Heart right ventricle (tissue), 16 donors: ENCODE measurements around the gene FN3K. TPM values are rescaled to one million over a fixed set of nuclear protein-coding genes. Genes with fewer than 3 reads are reported as not detected.

ENCODE experiments used
- ATAC-seq, 8 donors: fragments of 200-7000 bp; cut with Tn5 transposase; one replicate each; pipeline ENCODE4 v1.9.1; 2020; ENCODE audit warnings: mild to moderate bottlenecking in 8 of 8, moderate library complexity in 8 of 8, moderate number of reproducible peaks in 1 of 8
- DNase-seq, 2 donors: peaks; one replicate each; pipeline ENCODE4 v3.0.0-alpha.2; 2020
- H3K27ac ChIP-seq, 10 donors: fragments of 200-600 bp; sonication (generic) in 2 of 10; one replicate each; pipeline versions ENCODE4 v1.5.0 to v1.8.0; 2020 to 2022; ENCODE audit warnings: mild to moderate bottlenecking in 3 of 10
- H3K27me3 ChIP-seq, 7 donors: fragments of 200-600 bp; one replicate each; pipeline ENCODE4 v1.8.0; 2021 to 2022; ENCODE audit warnings: mild to moderate bottlenecking in 2 of 7
- H3K36me3 ChIP-seq, 9 donors: fragments of 200-600 bp; sonication (generic) in 1 of 9; one replicate each; pipeline versions ENCODE4 v1.5.0 to v1.8.0; 2020 to 2022; ENCODE audit warnings: mild to moderate bottlenecking in 2 of 9
- H3K4me1 ChIP-seq, 9 donors: fragments of 200-600 bp; sonication (generic) in 1 of 9; one replicate each; pipeline versions ENCODE4 v1.5.0 to v1.8.0; 2020 to 2022; ENCODE audit warnings: mild to moderate bottlenecking in 4 of 9
- H3K4me3 ChIP-seq, 10 donors: fragments of 200-600 bp; sonication (generic) in 2 of 10; one replicate each; pipeline versions ENCODE4 v1.5.0 to v1.8.0; 2020 to 2022; ENCODE audit warnings: mild to moderate bottlenecking in 7 of 10, moderate library complexity in 2 of 10
- H3K9me3 ChIP-seq, 11 donors: fragments of 200-600 bp in 10 of 11; sonication (generic) in 2 of 11; one replicate each; pipeline versions ENCODE4 v1.5.0 to v1.8.0; 2013 to 2022; ENCODE audit warnings: mild to moderate bottlenecking in 2 of 11, control low read depth in 1 of 11, moderate library complexity in 1 of 11
- WGBS, 2 donors: extraction: QIAGEN DNeasy Blood & Tissue Kit; methylation state at CpG; one replicate each; pipeline ENCODE4 v1.1.7; 2013; ENCODE audit warnings: inconsistent platforms in 1 of 2; 5-methylcytosine and 5-hydroxymethylcytosine counted together
- intact Hi-C, 10 donors: fragments of 100-400 bp; cut with DNase I; formaldehyde crosslinking; loops; one replicate each; pipeline versions ENCODE4 v1.11.1 to v1.14.2; 2022
- polyA plus RNA-seq, 2 donors: library from polyadenylated mRNA; stranded (reverse); fragments of 200-250 nt; gene quantifications; one replicate each; pipeline ENCODE4 v1.2.3, GENCODE V29; 2013
- total RNA-seq, 10 donors: library from RNA; stranded (reverse); fragmentation: NEBNext Ultra II Directional in 3 of 10; extraction: Animal tissue kit (Norgen Biotek cat#: 25700) in 3 of 10; gene quantifications; one replicate each; pipeline versions ENCODE4 v1.2.1 to v1.2.4, GENCODE V29; 2021 to 2023
- TF ChIP-seq, protein P1 (sequence below), 9 donors: fragments of 200-600 bp; sonication (generic) in 2 of 9; IDR thresholded peaks; one replicate each; pipeline versions ENCODE4 v1.5.0 to v1.8.0; 2021 to 2022; ENCODE audit warnings: antibody characterized with exemption in 9 of 9, mild to moderate bottlenecking in 5 of 9, moderate library complexity in 1 of 9
- donor health status: Arrhythmogenic right ventricular cardiomyopathy.
- donor health status: ischemic (EF 13 %, LVEDD 7.1; RV severe dilation, severe dysfunction).
- donor health status: healthy with polysubstance abuse.
- donor health status: DM: no; HTN: yes; CAD: no.
- donor health status: DM: no; HTN: no; CAD: no.
- donor health status: ischemic (EF 25% LVEDD 6.9; RV normal size, moderate dysfunction).
- donor health status: ischemic (EF 25% LVEDD 5.7; RV mildly dilated, moderate dysfunction).
- donor health status: healthy.
- donor health status: DM: yes; HTN: yes; CAD: no.
- donor health status: Ischemic cardiomyopathy.
- donor health status: ischemic (EF 35%, LVEDD 5.7; RV mildly dilated, moderate dysfunction).
- donor health status: nonischemic (EF 11% LVEDD 7.7; RV severe dilation, severe dysfunction).
- donor health status: DM: yes; HTN: yes; CAD: no.
- donor health status: PGD.
- donor health status: ischemic (EF 29% LVEDD 5.4; RV normal size, mild dysfunction).
- donor health status: nonischemic (EF 23%, LVEDD 6.1; RV moderate dilation, normal function).

The FN3K gene
- total and polyA plus RNA-seq, 12 donors: 48.4 to 115 (median 90.7) TPM

DNA sequence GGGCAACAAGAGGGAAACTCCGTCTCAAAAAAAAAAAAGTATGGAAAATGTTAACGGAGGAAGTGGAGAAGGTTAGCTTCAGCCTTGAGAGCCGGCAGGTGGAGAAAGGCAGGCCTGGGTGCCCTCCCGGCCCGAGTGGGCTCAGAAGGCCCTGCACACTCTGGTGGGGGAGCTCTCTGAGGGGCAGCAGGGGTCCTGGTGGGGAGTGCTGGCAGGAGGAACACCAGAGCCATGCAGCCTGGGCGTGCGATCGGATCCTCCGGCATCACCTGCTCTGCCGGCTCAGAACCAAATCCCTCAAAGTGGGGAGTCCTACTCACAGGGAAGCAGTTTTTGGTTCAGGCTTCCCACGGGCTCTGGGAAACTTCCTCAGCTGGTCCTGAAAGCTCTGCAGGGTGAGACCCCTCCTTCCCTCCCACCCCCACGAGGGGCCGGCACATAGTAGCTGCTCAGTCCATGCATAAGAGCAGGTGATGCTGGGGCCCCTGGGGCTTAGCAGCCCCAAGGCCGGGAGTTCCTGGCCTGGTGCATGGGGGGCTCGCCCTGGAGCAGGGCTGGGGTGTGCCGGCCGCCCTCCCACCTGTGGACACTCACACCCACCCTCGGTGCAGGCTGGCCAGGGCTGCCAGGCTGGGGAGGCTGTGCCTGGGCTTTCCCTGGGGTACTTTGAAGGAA, 1.2 kb downstream of the FN3K start:
- H3K27ac ChIP-seq: peak overlapping the region in 9 of 10 donors; percentile 80 to 96 (median 93)
- intact Hi-C loops: no loop called here
- peaks cover 0 to 37% (median 16%) of the 10 kb centered on the region in 9 donors for H3K4me1 ChIP-seq
- peaks cover 0 to 26% (median 3%) of the 10 kb centered on the region in 11 donors for H3K9me3 ChIP-seq
- ATAC-seq: peak in 1 of 8 donors; percentile 0
- H3K4me3 ChIP-seq: peak overlapping the region in 9 of 10 donors; percentile 62 to 94 (median 82)
- DNase-seq: no peak
- 59 to 65% methylated on average over 18 of the region's 18 CpGs for WGBS, 2 donors
- H3K36me3 ChIP-seq: peaks cover 4 to 45% (median 24%) of the 10 kb centered on the region in 9 donors
- TF ChIP-seq, protein P1, sequence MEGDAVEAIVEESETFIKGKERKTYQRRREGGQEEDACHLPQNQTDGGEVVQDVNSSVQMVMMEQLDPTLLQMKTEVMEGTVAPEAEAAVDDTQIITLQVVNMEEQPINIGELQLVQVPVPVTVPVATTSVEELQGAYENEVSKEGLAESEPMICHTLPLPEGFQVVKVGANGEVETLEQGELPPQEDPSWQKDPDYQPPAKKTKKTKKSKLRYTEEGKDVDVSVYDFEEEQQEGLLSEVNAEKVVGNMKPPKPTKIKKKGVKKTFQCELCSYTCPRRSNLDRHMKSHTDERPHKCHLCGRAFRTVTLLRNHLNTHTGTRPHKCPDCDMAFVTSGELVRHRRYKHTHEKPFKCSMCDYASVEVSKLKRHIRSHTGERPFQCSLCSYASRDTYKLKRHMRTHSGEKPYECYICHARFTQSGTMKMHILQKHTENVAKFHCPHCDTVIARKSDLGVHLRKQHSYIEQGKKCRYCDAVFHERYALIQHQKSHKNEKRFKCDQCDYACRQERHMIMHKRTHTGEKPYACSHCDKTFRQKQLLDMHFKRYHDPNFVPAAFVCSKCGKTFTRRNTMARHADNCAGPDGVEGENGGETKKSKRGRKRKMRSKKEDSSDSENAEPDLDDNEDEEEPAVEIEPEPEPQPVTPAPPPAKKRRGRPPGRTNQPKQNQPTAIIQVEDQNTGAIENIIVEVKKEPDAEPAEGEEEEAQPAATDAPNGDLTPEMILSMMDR (IDR thresholded peaks at IDR 0.05): no peak
- no peaks in the 10 kb centered on the region for H3K27me3 ChIP-seq

DNA sequence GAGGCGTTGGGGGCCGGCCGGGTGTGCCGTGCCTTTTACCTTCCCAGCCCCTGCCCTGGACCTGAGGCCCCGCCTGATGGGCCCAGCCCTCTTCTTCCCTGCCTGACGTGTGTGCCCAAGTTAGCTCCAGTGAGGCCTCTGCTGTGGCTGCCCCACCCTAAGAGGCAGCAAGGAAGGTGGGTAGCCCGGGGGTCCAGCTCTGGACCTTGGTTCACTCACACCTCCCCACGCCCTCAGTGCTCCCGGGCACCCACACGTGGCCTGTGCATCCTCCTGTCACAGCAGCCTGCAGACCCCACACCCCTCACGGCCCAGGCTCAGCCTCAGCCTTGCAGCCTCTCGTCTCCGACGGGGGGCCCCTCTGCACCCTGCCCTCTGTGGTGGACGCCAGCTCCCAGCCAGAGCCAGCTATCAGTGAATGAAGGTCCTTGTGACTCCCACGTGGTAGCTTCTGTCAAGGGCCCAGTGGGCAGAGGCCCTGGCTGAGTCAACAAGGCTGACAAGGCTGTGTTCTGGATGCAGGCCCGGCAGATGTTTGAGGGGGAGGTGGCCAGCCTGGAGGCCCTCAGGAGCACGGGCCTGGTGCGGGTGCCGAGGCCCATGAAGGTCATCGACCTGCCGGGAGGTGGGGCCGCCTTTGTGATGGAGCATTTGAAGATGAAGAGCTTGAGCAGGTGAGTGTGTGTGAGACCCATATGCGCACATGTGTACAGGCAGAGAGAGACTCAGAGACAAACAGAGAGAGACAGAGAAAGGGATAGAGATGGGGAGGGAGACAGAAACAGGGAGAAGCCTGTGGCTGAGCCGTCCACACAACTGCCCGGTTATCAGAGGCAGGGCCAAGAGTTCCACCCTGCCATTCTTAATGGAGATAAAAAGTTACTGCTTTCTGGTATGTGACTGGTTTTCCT, 2.8 kb downstream of the FN3K start:
- Histone ChIP-seq H3K9me3 (peaks cover 0 to 19% (median 2%) of the 10 kb centered on the region in 11 donors), H3K4me3 (peak overlapping the region in 7 of 10 donors; percentile 15 to 94 (median 83)), H3K27me3 (no peaks in the 10 kb centered on the region), H3K36me3 (peaks cover 6 to 55% (median 37%) of the 10 kb centered on the region in 9 donors), H3K27ac (peak overlapping the region in 9 of 10 donors; percentile 53 to 96 (median 89)), H3K4me1 (peaks cover 0 to 37% (median 16%) of the 10 kb centered on the region in 9 donors)
- peak; percentile 77 to 85 for DNase-seq
- intact Hi-C loops: no loop called here
- peak; percentile 57 to 95 (median 89) for ATAC-seq
- TF ChIP-seq, protein P1 (IDR thresholded peaks at IDR 0.05): no peak
- 39 to 57% methylated on average over 26 of the region's 26 CpGs for WGBS, 2 donors

DNA sequence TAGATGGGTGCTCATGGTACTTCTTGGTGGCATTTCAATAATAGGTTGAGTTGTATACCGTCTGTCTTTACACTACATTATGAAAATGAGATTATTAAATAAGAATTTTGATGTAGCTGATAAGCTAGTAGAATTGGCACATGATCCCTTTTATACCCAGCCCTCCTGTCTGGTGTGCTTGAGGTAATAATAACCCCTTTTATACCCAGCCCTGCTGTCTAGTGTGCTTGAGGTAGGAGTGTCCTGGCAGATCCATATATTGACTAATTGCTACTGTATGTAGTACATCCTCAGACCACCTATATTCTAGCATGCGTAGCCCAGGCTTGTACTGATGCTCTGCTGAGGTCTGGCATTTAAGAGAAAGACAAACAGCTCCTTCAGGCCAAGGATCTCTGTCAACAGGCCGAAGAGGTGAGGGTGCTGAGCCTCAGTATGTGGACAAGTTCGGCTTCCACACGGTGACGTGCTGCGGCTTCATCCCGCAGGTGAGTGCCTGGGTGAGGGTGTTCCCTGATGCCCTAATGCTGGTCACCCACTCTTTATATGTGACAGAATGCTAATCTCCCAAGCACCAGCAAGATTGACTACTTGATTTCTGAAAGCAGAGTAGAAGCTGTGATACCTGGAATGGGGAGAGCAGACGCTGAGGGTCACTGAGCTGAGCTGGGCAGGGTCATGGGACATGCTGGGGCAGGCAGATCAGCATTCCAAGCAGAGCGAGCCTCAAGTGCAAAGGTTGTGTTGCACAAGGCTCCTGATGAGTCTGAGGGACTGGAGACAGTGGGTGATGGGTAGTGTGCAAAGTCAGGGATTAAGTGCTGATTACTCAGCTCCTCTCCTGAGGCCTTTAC, 5.7 kb downstream of the FN3K start:
- Histone ChIP-seq H3K9me3 (peaks cover 0 to 21% (median 2%) of the 10 kb centered on the region in 11 donors), H3K4me3 (no peak overlapping the region), H3K4me1 (peaks cover 0 to 27% (median 13%) of the 10 kb centered on the region in 9 donors), H3K36me3 (peaks cover 6 to 68% (median 41%) of the 10 kb centered on the region in 9 donors), H3K27ac (no peak overlapping the region), H3K27me3 (no peaks in the 10 kb centered on the region)
- 97 to 99% methylated on average over 10 of the region's 10 CpGs for WGBS, 2 donors
- TF ChIP-seq, protein P1 (IDR thresholded peaks at IDR 0.05): no peak
- DNase-seq (no peak), ATAC-seq (no peak)
- intact Hi-C loops: no loop called here
